EH (cell line): ENCODE results near the gene HHIPL1.
A peak's percentile ranks its signal among the peaks of the same experiment; 100 is the strongest.

Source experiments
- DNase-seq: peaks from one replicate; pipeline ENCODE4 v3.0.0-alpha.2; 2015; ENCODE audit warnings: low read depth

HHIPL1 gene

GRCh38 chr14:99644723-99645544 lies at the start of gene HHIPL1:
Gene HHIPL1 (plus strand): TSS chr14:99645129. CDS start chr14:99645208, 79 bp downstream.
- peak; percentile 57 for DNase-seq

GRCh38 chr14:99595524-99595923 lies 49.4 kb upstream of the HHIPL1 start:
- DNase-seq, result no peak

GRCh38 chr14:99596071-99596627 lies 48.8 kb upstream of the HHIPL1 start:
- DNase-seq, result no peak

- DNase-seq, result no peak
Observed at GRCh38 chr14:99596772-99597171, 48.2 kb upstream of the HHIPL1 start.

- no peak for DNase-seq
Observed at GRCh38 chr14:99597911-99598600, 46.9 kb upstream of the HHIPL1 start.

- no peak for DNase-seq
Observed at GRCh38 chr14:99598774-99599173, 46.2 kb upstream of the HHIPL1 start.

- no peak for DNase-seq
Observed at GRCh38 chr14:99599393-99599792, 45.5 kb upstream of the HHIPL1 start.

GRCh38 chr14:99600232-99600888 lies 44.6 kb upstream of the HHIPL1 start:
- no peak for DNase-seq

GRCh38 chr14:99601361-99601831 lies 43.5 kb upstream of the HHIPL1 start:
- peak; percentile 54 for DNase-seq

GRCh38 chr14:99602054-99602787 lies 42.7 kb upstream of the HHIPL1 start:
- DNase-seq, result peak; percentile 29

GRCh38 chr14:99602788-99603415 lies 42.0 kb upstream of the HHIPL1 start:
- DNase-seq, result no peak

GRCh38 chr14:99603471-99604277 lies 41.3 kb upstream of the HHIPL1 start, which contains the start of gene CCDC85C:
Gene CCDC85C (minus strand): TSS chr14:99604207. CDS start chr14:99603959, 248 bp downstream.
- peak; percentile 52 for DNase-seq

GRCh38 chr14:99604278-99604765 lies 40.6 kb upstream of the HHIPL1 start:
- peak; percentile 94 for DNase-seq

GRCh38 chr14:99604766-99605298 lies 40.1 kb upstream of the HHIPL1 start:
- peak; percentile 53 for DNase-seq

- peak; percentile 76 for DNase-seq
Observed at GRCh38 chr14:99605299-99605961, 39.5 kb upstream of the HHIPL1 start.

GRCh38 chr14:99606359-99606758 lies 38.6 kb upstream of the HHIPL1 start:
- DNase-seq, result no peak

- no peak for DNase-seq
Observed at GRCh38 chr14:99608591-99608990, 36.3 kb upstream of the HHIPL1 start.

GRCh38 chr14:99609245-99610170 lies 35.4 kb upstream of the HHIPL1 start:
- peak; percentile 50 for DNase-seq
